SH-SY5Y (cell line): Measurements from ENCODE around the gene LRRIQ1.

Experiments used
- GATA2 ChIP-seq: IDR thresholded peaks from 2 replicates; pipeline ENCODE4 v1.6.1; 2011; ENCODE audit warnings: mild to moderate bottlenecking, low read depth, low read length
- GATA3 ChIP-seq: IDR thresholded peaks from 2 replicates; pipeline ENCODE4 v1.6.1; 2011; ENCODE audit warnings: low read depth, mild to moderate bottlenecking, low read length, moderate library complexity

The LRRIQ1 gene

DNA sequence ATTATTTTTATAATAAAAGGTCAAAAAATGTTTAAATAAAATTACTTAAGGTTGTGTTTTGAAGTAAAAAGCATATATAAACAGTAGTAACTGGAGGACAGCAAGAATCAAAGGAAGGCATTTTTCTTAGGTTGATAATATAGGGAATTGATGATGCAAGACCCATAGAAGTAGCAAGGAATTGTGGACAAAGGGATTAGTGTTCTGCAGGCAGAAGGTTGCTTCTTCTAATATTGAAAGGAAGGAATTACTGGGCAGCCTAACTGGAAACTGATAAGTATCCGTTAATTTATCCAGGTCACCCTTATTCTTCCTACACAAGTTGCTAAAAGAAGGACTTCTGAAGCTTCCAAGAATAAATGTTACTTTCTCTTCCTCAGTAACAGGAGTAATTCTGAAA lies 189.3 kb downstream of the LRRIQ1 start:
- TF ChIP-seq GATA3 (no peak), GATA2 (no peak)

GRCh38 chr12:85237327-85237726 lies 201.2 kb downstream of the LRRIQ1 start:
- no peak for TF ChIP-seq GATA3
- TF ChIP-seq GATA2: no peak

- TF ChIP-seq GATA3 (no peak), GATA2 (no peak)
These were observed 208.4 kb downstream of the LRRIQ1 start for GRCh38 chr12:85244561-85244960.

DNA sequence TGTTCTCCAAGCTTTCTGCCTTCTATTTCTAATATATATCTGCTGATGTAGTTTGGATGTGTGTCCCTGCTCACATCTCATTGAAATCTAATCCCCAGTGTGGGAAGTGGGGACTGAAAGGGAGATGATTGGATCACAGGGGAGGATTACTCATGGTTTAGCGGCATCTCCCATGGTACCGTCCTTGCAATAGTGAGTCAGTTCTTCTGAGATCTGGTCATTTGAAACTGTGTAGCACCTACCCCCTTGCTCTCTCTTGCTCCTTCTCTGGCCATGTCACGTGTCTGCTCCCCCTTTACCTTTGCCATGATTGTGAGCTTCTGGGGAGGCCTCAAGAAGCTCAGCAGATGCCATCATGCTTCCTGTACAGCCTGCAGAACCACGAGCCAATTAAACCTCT lies 217.7 kb downstream of the LRRIQ1 start:
- TF ChIP-seq GATA2 (no peak), GATA3 (no peak)

- no peak for TF ChIP-seq GATA2
- TF ChIP-seq GATA3: no peak
These were observed 221.5 kb downstream of the LRRIQ1 start for GRCh38 chr12:85257671-85258070.

GRCh38 chr12:85260447-85260846 lies 224.3 kb downstream of the LRRIQ1 start:
- no peak for TF ChIP-seq GATA2
- TF ChIP-seq GATA3: no peak

DNA sequence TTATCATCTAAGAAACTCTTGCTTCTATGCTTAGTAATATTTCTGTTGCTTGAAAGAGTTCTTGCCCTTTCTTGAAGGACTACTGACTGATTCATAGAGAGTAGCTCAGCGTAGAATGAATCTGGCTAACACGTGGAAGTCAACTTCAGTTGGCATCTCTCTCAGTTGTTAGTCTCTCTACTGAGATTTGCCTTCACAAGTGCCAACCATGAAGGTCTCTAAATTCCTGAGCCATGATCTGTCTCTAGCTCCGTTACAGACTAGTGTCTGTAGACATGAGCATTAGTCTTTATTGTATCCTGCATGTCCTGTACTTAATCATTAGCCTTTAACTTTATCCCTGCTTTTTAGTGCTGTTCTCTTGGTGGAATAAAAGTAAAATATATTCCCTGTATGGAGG lies 224.7 kb downstream of the LRRIQ1 start:
- TF ChIP-seq GATA2 (no peak), GATA3 (no peak)

GRCh38 chr12:85266356-85266755 lies 230.2 kb downstream of the LRRIQ1 start:
- no peak for TF ChIP-seq GATA3
- no peak for TF ChIP-seq GATA2

GRCh38 chr12:85273381-85274314 lies 237.5 kb downstream of the LRRIQ1 start:
- TF ChIP-seq GATA2 (no peak), GATA3 (no peak)

- TF ChIP-seq GATA3 (no peak), GATA2 (no peak)
These were observed 238.1 kb downstream of the LRRIQ1 start for GRCh38 chr12:85274315-85274651.

- TF ChIP-seq GATA3: no peak
- TF ChIP-seq GATA2: no peak
These were observed 239.2 kb downstream of the LRRIQ1 start for GRCh38 chr12:85275374-85275773.

- no peak for TF ChIP-seq GATA2
- TF ChIP-seq GATA3: no peak
These were observed 241.0 kb downstream of the LRRIQ1 start for GRCh38 chr12:85277191-85277590.

DNA sequence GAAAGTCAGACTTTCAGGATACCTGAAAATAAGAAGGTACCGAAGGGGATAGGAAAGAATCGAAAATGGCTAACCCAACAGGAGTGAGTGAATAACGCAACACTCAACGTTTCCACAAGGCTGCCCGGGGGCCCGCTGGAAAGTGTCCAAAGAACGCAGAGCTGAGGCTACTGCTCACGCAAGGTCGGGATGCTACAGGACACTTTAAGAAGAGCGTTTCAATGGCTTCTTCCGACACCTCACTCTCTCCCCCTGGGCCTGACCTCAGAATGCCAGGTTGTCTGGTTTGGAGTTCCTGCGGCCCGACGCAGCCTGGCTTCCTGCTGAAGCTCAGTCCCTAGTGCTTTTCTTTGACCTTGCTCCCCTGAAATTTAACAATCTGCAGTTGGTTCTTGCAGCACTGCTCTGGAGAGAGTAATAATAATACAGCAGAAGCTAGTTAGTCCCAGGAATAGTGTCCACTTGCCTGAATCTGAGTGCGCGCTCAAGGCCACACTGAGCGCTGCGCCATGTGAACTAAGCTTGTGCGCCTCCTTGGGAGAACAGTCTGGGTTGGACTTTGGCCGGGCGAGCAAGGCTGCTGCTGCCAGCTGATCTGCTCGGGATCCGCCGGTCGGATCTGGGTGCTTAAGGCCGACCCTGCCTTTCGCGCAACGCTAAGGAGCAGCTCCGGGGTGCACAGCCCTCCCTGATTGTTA lies 241.9 kb downstream of the LRRIQ1 start:
- TF ChIP-seq GATA2 (no peak), GATA3 (no peak)

- TF ChIP-seq GATA3 (no peak), GATA2 (no peak)
These were observed 242.7 kb downstream of the LRRIQ1 start for GRCh38 chr12:85278598-85279448.
